Mucosa of descending colon (tissue), 3 donors: ENCODE data around the gene GPR63. TPM values are rescaled to one million over a fixed set of nuclear protein-coding genes. Genes with fewer than 3 reads are reported as not detected.

ENCODE experiments used
- ATAC-seq: fragments of 200-7000 bp; cut with Tn5 transposase; one replicate; pipeline ENCODE4 v1.9.1; 2020; ENCODE audit warnings: mild to moderate bottlenecking, moderate library complexity
- DNase-seq, 3 donors: peaks; one replicate each; pipeline ENCODE4 v3.0.0-alpha.2; 2020
- H3K36me3 ChIP-seq: fragments of 200-600 bp; one replicate; pipeline ENCODE4 v1.8.0; 2021; ENCODE audit warnings: low read depth, mild to moderate bottlenecking
- H3K4me1 ChIP-seq: fragments of 200-600 bp; one replicate; pipeline ENCODE4 v1.8.0; 2021; ENCODE audit warnings: low read depth, mild to moderate bottlenecking
- H3K4me3 ChIP-seq: fragments of 200-600 bp; one replicate; pipeline ENCODE4 v1.8.0; 2021; ENCODE audit warnings: mild to moderate bottlenecking
- H3K9me3 ChIP-seq: fragments of 200-600 bp; one replicate; pipeline ENCODE4 v1.8.0; 2021; ENCODE audit warnings: mild to moderate bottlenecking
- intact Hi-C, 2 donors: fragments of 100-400 bp; cut with DNase I in 1 of 2; cut with micrococcal nuclease in 1 of 2; formaldehyde crosslinking; loops; one replicate each; pipeline versions ENCODE4 v1.11.0 to v1.11.1; 2022; cut with DNase I, micrococcal nuclease
- total RNA-seq, 3 donors: library from RNA; stranded (reverse); fragmentation: NEBNext Ultra II Directional in 2 of 3; extraction: Animal tissue kit (Norgen Biotek cat#: 25700) in 2 of 3; gene quantifications; one replicate each; pipeline versions ENCODE4 v1.2.1 to v1.2.4, GENCODE V29; 2021 to 2023
- TF ChIP-seq, protein P1 (sequence below): fragments of 200-600 bp; IDR thresholded peaks from one replicate; pipeline ENCODE4 v1.8.0; 2022; ENCODE audit warnings: antibody characterized with exemption, mild to moderate bottlenecking
- donor health status: DM: no; HTN: no; CAD: no; lungs with moderate emphysema.
- donor health status: DM: no; HTN: no; CAD: no.
- donor health status: DM: no; HTN: yes; CAD: no.

The GPR63 gene
- total RNA-seq, 3 donors from 2014 or later = 1.3 to 1.5 (median 1.3) TPM

DNA sequence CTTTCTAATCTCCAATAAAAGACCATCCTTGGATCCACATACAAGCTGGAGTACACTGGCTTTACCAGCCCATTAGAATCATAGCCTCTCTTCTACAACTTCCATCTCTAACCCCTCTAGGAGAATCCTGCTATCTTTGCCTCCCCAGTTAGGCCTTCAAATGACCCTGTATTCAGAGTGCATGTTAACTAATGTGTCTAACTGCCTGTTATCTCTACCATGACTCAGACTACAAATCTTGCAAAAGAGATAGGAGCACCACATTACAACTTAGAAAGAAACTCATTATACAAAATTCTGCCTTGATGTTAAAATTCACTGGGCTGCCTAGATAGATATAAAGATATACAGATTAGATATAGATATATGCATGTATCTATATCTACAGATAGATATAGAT is 28.2 kb downstream of the GPR63 start:
- no peaks in the 10 kb centered on the region for H3K9me3 ChIP-seq
- H3K4me1 ChIP-seq = no peaks in the 10 kb centered on the region
- H3K4me3 ChIP-seq = no peak overlapping the region
- ATAC-seq (no peak), DNase-seq (no peak)
- TF ChIP-seq, protein P1, sequence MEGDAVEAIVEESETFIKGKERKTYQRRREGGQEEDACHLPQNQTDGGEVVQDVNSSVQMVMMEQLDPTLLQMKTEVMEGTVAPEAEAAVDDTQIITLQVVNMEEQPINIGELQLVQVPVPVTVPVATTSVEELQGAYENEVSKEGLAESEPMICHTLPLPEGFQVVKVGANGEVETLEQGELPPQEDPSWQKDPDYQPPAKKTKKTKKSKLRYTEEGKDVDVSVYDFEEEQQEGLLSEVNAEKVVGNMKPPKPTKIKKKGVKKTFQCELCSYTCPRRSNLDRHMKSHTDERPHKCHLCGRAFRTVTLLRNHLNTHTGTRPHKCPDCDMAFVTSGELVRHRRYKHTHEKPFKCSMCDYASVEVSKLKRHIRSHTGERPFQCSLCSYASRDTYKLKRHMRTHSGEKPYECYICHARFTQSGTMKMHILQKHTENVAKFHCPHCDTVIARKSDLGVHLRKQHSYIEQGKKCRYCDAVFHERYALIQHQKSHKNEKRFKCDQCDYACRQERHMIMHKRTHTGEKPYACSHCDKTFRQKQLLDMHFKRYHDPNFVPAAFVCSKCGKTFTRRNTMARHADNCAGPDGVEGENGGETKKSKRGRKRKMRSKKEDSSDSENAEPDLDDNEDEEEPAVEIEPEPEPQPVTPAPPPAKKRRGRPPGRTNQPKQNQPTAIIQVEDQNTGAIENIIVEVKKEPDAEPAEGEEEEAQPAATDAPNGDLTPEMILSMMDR = no peak
- intact Hi-C loops = no loop called here
- no peaks in the 10 kb centered on the region for H3K36me3 ChIP-seq

DNA sequence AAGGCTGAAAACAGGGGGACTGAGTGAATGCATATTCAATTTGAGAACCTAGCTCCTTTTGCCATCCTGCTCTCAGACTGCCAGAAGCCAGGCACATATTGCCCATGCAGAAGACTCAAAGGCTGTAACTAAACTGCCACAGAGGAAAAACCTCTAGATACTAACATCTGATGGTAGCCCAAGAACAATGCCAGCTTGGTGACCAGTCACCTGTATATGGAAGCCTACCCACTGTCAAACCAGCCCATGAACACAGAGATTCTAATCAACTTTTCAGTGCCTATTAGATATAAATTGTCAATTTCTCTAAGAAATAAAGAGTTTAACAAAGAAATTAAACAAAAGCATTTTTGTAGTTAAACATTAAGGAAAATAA is 34.2 kb downstream of the GPR63 start:
- DNase-seq (no peak), ATAC-seq (no peak)
- intact Hi-C loops = no loop called here
- no peak overlapping the region for H3K4me3 ChIP-seq
- no peaks in the 10 kb centered on the region for H3K4me1 ChIP-seq
- no peaks in the 10 kb centered on the region for H3K36me3 ChIP-seq
- TF ChIP-seq, protein P1 = no peak
- no peaks in the 10 kb centered on the region for H3K9me3 ChIP-seq

DNA sequence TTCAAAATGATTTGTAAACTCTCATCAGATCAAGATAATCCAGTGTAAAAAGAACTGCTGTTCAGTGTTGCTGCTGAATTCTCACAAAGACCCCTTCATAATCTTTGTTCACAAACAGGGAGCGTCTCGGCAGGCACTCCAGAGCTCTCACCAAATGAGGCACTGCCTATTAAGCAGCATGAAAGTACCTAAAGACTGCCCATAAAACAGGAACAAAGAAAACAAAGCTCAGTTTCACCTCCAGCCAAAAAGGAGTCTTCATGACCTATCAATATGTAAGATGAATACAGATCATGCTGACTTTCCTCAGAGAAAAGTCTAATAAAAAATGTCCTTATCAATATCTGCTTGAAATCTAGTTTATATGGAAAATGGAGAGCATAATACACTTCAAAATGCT is 41.8 kb downstream of the GPR63 start:
- H3K4me3 ChIP-seq = no peak overlapping the region
- H3K36me3 ChIP-seq = no peaks in the 10 kb centered on the region
- no peaks in the 10 kb centered on the region for H3K4me1 ChIP-seq
- intact Hi-C loops = no loop called here
- no peak for ATAC-seq
- H3K9me3 ChIP-seq = no peaks in the 10 kb centered on the region
- no peak for DNase-seq
- TF ChIP-seq, protein P1 = no peak

DNA sequence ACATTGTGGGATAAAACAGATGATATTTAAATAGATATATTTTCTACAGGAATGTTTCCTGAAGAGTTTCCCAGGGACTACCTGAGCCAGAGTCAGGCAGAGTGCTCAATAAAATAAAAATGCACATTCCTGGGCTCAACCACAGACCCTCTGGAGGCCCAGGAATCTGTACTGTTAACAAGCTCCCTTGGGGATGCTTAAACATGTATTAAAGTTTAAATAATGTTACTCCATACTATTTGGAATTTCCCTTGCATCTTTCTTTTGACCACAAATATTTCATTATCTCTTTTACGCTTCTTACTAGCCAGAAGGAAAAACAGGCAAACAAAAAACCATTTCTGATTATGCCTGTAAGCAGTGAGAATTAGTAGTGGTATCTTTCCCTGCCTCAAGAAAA is 42.3 kb downstream of the GPR63 start:
- intact Hi-C loops = no loop called here
- Histone ChIP-seq H3K4me1 (no peaks in the 10 kb centered on the region), H3K9me3 (no peaks in the 10 kb centered on the region), H3K36me3 (no peaks in the 10 kb centered on the region), H3K4me3 (no peak overlapping the region)
- no peak for DNase-seq
- no peak for ATAC-seq
- TF ChIP-seq, protein P1 = no peak

DNA sequence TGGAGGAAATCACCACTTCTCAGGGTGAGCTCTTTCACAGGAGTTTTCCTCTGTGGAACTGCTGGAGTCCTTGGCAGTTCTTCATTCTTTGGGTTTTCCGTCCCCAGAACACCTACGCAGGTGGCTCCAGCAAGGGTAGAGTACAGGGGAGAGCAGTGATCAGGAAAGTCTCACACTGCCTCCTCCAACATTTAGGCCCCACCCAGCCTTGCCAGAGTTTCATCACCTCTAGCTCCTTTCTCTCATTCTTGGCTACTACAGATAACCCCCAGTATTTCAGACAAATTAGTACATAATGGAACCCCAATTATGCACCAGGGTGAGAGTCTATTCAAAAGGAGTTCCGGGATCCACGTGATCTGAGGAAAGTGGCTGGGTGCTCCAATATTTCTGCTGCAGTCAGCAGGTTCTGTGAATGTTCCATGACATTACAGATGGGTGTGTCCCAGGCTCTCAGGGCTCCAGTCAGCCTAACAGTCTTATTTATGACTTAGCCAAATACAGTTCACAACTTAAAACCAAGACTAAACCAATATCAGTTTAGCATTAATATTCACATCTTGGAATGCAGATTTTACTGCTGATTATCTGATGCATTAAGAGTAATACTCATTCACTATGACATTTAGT is 44.6 kb downstream of the GPR63 start:
- Histone ChIP-seq H3K4me3 (no peak overlapping the region), H3K4me1 (no peaks in the 10 kb centered on the region), H3K36me3 (no peaks in the 10 kb centered on the region), H3K9me3 (no peaks in the 10 kb centered on the region)
- no peak for ATAC-seq
- TF ChIP-seq, protein P1 = no peak
- no peak for DNase-seq
- intact Hi-C loops = no loop called here

DNA sequence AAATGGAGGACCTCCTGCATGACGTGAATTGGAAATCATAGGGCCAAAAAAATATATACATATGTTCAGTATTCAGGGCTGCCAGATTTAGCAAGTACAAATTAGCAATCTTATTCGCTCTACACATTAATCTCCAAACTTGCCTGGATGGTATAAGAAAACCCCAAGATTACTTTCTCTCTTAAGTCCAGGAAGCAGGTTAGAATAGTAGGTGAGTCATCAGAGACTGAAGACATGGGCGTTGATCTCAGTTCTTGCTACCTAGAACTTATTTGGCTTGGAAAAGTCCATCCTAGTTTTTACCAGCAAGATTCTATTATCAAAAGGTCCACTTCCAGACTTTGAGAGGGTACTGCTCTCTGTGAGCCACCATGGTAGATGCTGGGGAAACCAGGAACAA is 47.4 kb downstream of the GPR63 start:
- no peak for DNase-seq
- ATAC-seq = no peak
- intact Hi-C loops = no loop called here
- Histone ChIP-seq H3K36me3 (no peaks in the 10 kb centered on the region), H3K9me3 (no peaks in the 10 kb centered on the region), H3K4me3 (no peak overlapping the region), H3K4me1 (no peaks in the 10 kb centered on the region)
- TF ChIP-seq, protein P1 = no peak
